ENCODE measurements around the gene CHL1. TPM values are rescaled to one million over a fixed set of nuclear protein-coding genes. Genes with fewer than 3 reads are reported as not detected.

The CHL1 gene
- total and polyA plus RNA-seq, 2 of the 8 experiments (the other 6 are each of a cell fraction or from before 2014, with no cell fraction given): 0.05 to 0.99 TPM

DNA sequence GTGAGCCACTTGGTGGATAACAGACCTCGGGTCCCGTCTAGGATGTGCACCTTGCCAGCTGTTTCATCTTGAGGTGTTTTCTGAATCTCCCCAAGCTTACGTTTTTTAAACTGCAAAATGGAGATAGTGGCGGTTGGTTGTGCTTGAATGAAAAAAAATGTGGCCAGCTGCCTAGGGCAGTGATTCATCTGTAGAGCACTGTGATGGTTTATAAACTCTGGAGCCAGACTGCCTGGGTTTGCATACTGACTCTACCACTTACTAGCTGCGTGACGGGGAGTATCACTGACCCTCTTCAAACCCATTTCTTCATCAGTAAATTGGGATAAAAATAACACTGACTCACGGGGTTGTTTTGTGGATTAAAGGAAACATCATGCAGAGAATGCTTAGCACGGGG lies 159.1 kb downstream of the CHL1 start:
- Histone ChIP-seq H3K9me3 (ENCODE audit: insufficient read depth in 2 of 2, low read depth in 1 of 2, low read length in 1 of 2) (no peaks in the 10 kb centered on the region), H3K4ac (replicated peaks; ENCODE audit: insufficient read length, low read depth, low read length) (no peak overlapping the region), H4K20me1 (replicated peaks in 1 of 2; ENCODE audit: control insufficient read depth in 1 of 2, insufficient read depth in 2 of 2, low read length in 2 of 2) (no peaks in the 10 kb centered on the region), H2BK12ac (ENCODE audit: low read depth, low read length) (no peak overlapping the region), H2BK120ac (replicated peaks; ENCODE audit: low read depth, low read length) (no peak overlapping the region), H3K56ac (replicated peaks; ENCODE audit: insufficient read length, low read depth, low read length) (no peak overlapping the region), H4K8ac (ENCODE audit: extremely low read depth, insufficient read depth, low read length) (no peak overlapping the region), H3K79me2 (ENCODE audit: control insufficient read depth in 1 of 2, insufficient read depth in 2 of 2, low read length in 2 of 2) (no peaks in the 10 kb centered on the region), H3K18ac (ENCODE audit: extremely low read depth, low read length) (no peak overlapping the region), H2BK5ac (ENCODE audit: low read depth, low read length) (no peak overlapping the region), H3K14ac (ENCODE audit: insufficient read length) (no peak overlapping the region), H3K4me3 (ENCODE audit: extremely low read depth in 1 of 4, insufficient read depth in 2 of 4, low read depth in 3 of 4, low read length in 4 of 4) (no peak overlapping the region), H2BK20ac (ENCODE audit: low read length) (no peak overlapping the region), H3K27me3 (replicated peaks in 1 of 4; ENCODE audit: control insufficient read depth in 3 of 4, extremely low read depth in 1 of 4, insufficient read depth in 3 of 4, low read length in 3 of 4) (no peaks in the 10 kb centered on the region), H3K79me1 (ENCODE audit: low read depth, low read length) (no peaks in the 10 kb centered on the region), H3K4me1 (replicated peaks in 1 of 4; ENCODE audit: control insufficient read depth in 3 of 4, insufficient read depth in 4 of 4, low read length in 3 of 4) (no peaks in the 10 kb centered on the region), H4K91ac (replicated peaks; ENCODE audit: insufficient read length, low read length) (no peak overlapping the region), H2AK5ac (ENCODE audit: low read depth, low read length) (no peak overlapping the region), H2BK15ac (ENCODE audit: low read length) (no peak overlapping the region), H3K4me2 (ENCODE audit: insufficient read depth in 1 of 2, low read depth in 2 of 2, low read length in 2 of 2) (no peak overlapping the region), H4K5ac (ENCODE audit: insufficient read length, low read depth, low read length) (no peak overlapping the region), H3K27ac (ENCODE audit: low read depth, low read length) (no peak overlapping the region), H3K23ac (ENCODE audit: insufficient read length) (no peak overlapping the region), H3K36me3 (ENCODE audit: control insufficient read depth in 2 of 4, insufficient read depth in 4 of 4, low read length in 3 of 4) (no peaks in the 10 kb centered on the region), H3K9ac (replicated peaks in 1 of 4; ENCODE audit: extremely low read depth in 1 of 4, low read depth in 3 of 4, low read length in 3 of 4) (no peak overlapping the region), H2AFZ (ENCODE audit: low read length) (0 out of 2 replicates have a peak overlapping the region, but pooled peaks have one; percentile 18), H3K23me2 (ENCODE audit: low read depth, low read length) (no peaks in the 10 kb centered on the region)
- POLR2A ChIA-PET (ENCODE audit: partially characterized antibody): no interaction called here
- FAIRE-seq: no peak
- no peak for DNase-seq (ENCODE audit: low read depth in 1 of 2, low spot score in 2 of 2)
- WGBS, 2 experiments (ENCODE audit: extremely low coverage in 1 of 2, insufficient coverage in 1 of 2, insufficient read length in 1 of 2, insufficient replicate concordance in 2 of 2, low coverage in 1 of 2, low lambda C conversion rate in 2 of 2, missing lambda C conversion rate in 1 of 2): 73% methylated on average over 8 of the region's 8 CpGs; no CpG with 5 or more reads in 1 of the 2 experiments
- CTCF ChIA-PET (ENCODE audit: partially characterized antibody): interaction anchor here (1.1 to 5.4 kb wide), 7 partner anchors 52 to 315 kb away, joined by 3 to 70 read pairs (median 7); no protein-coding TSS in a partner anchor
- no peak for TF ChIP-seq YY1 (IDR thresholded peaks at IDR 0.05; ENCODE audit: low read depth, low read length)
- no peak for TF ChIP-seq KDM4A (IDR thresholded peaks at IDR 0.05; ENCODE audit: low read depth, low read length, severe bottlenecking)
- no peak for TF ChIP-seq CREB1 (IDR thresholded peaks at IDR 0.05)
- no peak for TF ChIP-seq POU5F1 (IDR thresholded peaks at IDR 0.05; ENCODE audit: low read depth, low read length)
- TF ChIP-seq TAF7 (optimal IDR thresholded peaks at IDR 0.05; ENCODE audit: borderline replicate concordance, low read depth, low read length): no peak
- TF ChIP-seq SP2 (IDR thresholded peaks at IDR 0.05; ENCODE audit: low read length): no peak
- no peak for TF ChIP-seq TEAD4 (IDR thresholded peaks at IDR 0.05; ENCODE audit: low read depth, low read length)
- TF ChIP-seq, protein P1, sequence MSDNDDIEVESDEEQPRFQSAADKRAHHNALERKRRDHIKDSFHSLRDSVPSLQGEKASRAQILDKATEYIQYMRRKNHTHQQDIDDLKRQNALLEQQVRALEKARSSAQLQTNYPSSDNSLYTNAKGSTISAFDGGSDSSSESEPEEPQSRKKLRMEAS (IDR thresholded peaks at IDR 0.05): no peak
- TF ChIP-seq KDM5A (IDR thresholded peaks at IDR 0.05; ENCODE audit: low read length): no peak
- TF ChIP-seq TAF1 (IDR thresholded peaks at IDR 0.05; ENCODE audit: low read depth, low read length): no peak
- no peak for TF ChIP-seq SAP30 (IDR thresholded peaks at IDR 0.05; ENCODE audit: insufficient read depth, insufficient replicate concordance, low read length)
- no peak for TF ChIP-seq TCF12 (IDR thresholded peaks at IDR 0.05; ENCODE audit: low read depth, low read length)
